Astrocyte (in vitro differentiated cells and primary cell): ENCODE results near the gene AHDC1. TPM values are rescaled to one million over a fixed set of nuclear protein-coding genes. Genes with fewer than 3 reads are reported as not detected.

ENCODE experiments used
- DNase-seq: peaks from one replicate; pipeline ENCODE4 v3.0.0-alpha.2; 2010; ENCODE audit warnings: low read depth
- FAIRE-seq: peaks from 2 replicates; lab custom pipeline; 2011; peaks lifted over from hg19 to GRCh38; lab: Jason Lieb, UNC
- H2AFZ ChIP-seq: 2 replicates; pipeline ENCODE4 v1.6.0; 2012; ENCODE audit warnings: low read depth, low read length, inconsistent platforms
- H3K27ac ChIP-seq: 2 replicates; pipeline ENCODE4 v1.5.1; 2011; ENCODE audit warnings: low read depth, low read length, inconsistent platforms
- H3K27me3 ChIP-seq: 2 replicates; pipeline ENCODE4 v1.6.0; 2011; ENCODE audit warnings: low read length, inconsistent platforms; ENCODE audit not compliant: insufficient read depth
- H3K36me3 ChIP-seq: 2 replicates; pipeline ENCODE4 v1.5.1; 2011; ENCODE audit warnings: low read length, inconsistent platforms; ENCODE audit not compliant: insufficient read depth
- H3K4me1 ChIP-seq: 2 replicates; pipeline ENCODE4 v1.5.1; 2011; ENCODE audit warnings: low read length, inconsistent platforms; ENCODE audit not compliant: insufficient read depth
- H3K4me2 ChIP-seq: 2 replicates; pipeline ENCODE4 v1.6.0; 2012; ENCODE audit warnings: low read length, inconsistent platforms
- H3K4me3 ChIP-seq: 2 replicates; pipeline ENCODE4 v1.5.1; 2011; ENCODE audit warnings: low read depth, mild to moderate bottlenecking, low read length, inconsistent platforms; ENCODE audit not compliant: insufficient read depth
- H3K79me2 ChIP-seq: 2 replicates; pipeline ENCODE4 v1.6.0; 2012; ENCODE audit warnings: mild to moderate bottlenecking, low read length, inconsistent platforms; ENCODE audit not compliant: insufficient read depth
- H3K9ac ChIP-seq: 2 replicates; pipeline ENCODE4 v1.6.0; 2012; ENCODE audit warnings: mild to moderate bottlenecking, low read length, inconsistent platforms
- H3K9me3 ChIP-seq: 2 replicates; pipeline ENCODE4 v1.5.1; 2012; ENCODE audit warnings: low read depth, mild to moderate bottlenecking, low read length, inconsistent platforms; ENCODE audit not compliant: insufficient read depth
- H4K20me1 ChIP-seq: 2 replicates; pipeline ENCODE4 v1.6.0; 2012; ENCODE audit warnings: low read length, inconsistent platforms; ENCODE audit not compliant: insufficient read depth
- H3K27ac Mint-ChIP-seq: one replicate; pipeline ENCODE4 v1.8.0; 2021; ENCODE audit warnings: mild to moderate bottlenecking, mixed read lengths; ENCODE audit not compliant: unreplicated experiment
- H3K27me3 Mint-ChIP-seq: one replicate; pipeline ENCODE4 v1.8.0; 2021; ENCODE audit warnings: low read depth, mixed read lengths; ENCODE audit not compliant: unreplicated experiment
- H3K36me3 Mint-ChIP-seq: one replicate; pipeline ENCODE4 v1.8.0; 2021; ENCODE audit warnings: low read depth, mixed read lengths; ENCODE audit not compliant: unreplicated experiment
- H3K4me1 Mint-ChIP-seq: one replicate; pipeline ENCODE4 v1.8.0; 2021; ENCODE audit warnings: low read depth, mixed read lengths; ENCODE audit not compliant: unreplicated experiment
- H3K4me3 Mint-ChIP-seq: one replicate; pipeline ENCODE4 v1.8.0; 2021; ENCODE audit warnings: mild to moderate bottlenecking, moderate library complexity, mixed read lengths; ENCODE audit not compliant: unreplicated experiment
- H3K9me3 Mint-ChIP-seq: one replicate; pipeline ENCODE4 v1.8.0; 2021; ENCODE audit warnings: mild to moderate bottlenecking, mixed read lengths; ENCODE audit not compliant: unreplicated experiment
- CTCF ChIP-seq: IDR thresholded peaks from 2 replicates; pipeline ENCODE4 v1.5.1; 2011; ENCODE audit warnings: low read depth, mild to moderate bottlenecking, inconsistent platforms, low read length, moderate library complexity; ENCODE audit not compliant: insufficient read depth
- EZH2 ChIP-seq: IDR thresholded peaks from 2 replicates; pipeline ENCODE4 v1.6.1; 2012; ENCODE audit warnings: mild to moderate bottlenecking, low read length, inconsistent platforms; ENCODE audit not compliant: insufficient read depth
- total RNA-seq: library from RNA; stranded (reverse); gene quantifications from 2 replicates; pipeline ENCODE4 v1.2.1, GENCODE V29; 2021

The AHDC1 gene
- total RNA-seq, 1 donor from 2014 or later = 75.7 TPM

GRCh38 chr1:27491748-27492700 lies 111.9 kb downstream of the AHDC1 start:
- Histone ChIP-seq H3K4me2 (no peak overlapping the region), H3K9ac (no peak overlapping the region), H3K36me3 (no peaks in the 10 kb centered on the region), H3K4me1 (peaks cover 13% of the 10 kb centered on the region), H4K20me1 (peaks cover 13% of the 10 kb centered on the region), H2AFZ (peak overlapping the region; percentile 57), H3K27me3 (no peaks in the 10 kb centered on the region), H3K79me2 (peaks cover 24% of the 10 kb centered on the region), H3K9me3 (no peaks in the 10 kb centered on the region), H3K4me3 (no peak overlapping the region), H3K27ac (no peak overlapping the region)
- no peak overlapping the region for H3K27ac Mint-ChIP-seq
- no peak for FAIRE-seq
- peak; percentile 18 for DNase-seq
- peaks cover 17% of the 10 kb centered on the region for H3K4me1 Mint-ChIP-seq
- TF ChIP-seq EZH2 = no peak
- no peaks in the 10 kb centered on the region for H3K9me3 Mint-ChIP-seq
- H3K27me3 Mint-ChIP-seq = no peaks in the 10 kb centered on the region
- no peak overlapping the region for H3K4me3 Mint-ChIP-seq
- H3K36me3 Mint-ChIP-seq = no peaks in the 10 kb centered on the region

GRCh38 chr1:27489973-27490741 lies 113.8 kb downstream of the AHDC1 start, which contains the start of gene WASF2:
WASF2 (minus strand) TSS chr1:27490167; CDS start chr1:27428890, 61,277 bp downstream.
- Mint-ChIP-seq H3K27ac (peak within 1 kb of the TSS; percentile 100), H3K4me1 (peaks cover 12% of the 10 kb centered on the region), H3K9me3 (no peaks in the 10 kb centered on the region), H3K27me3 (no peaks in the 10 kb centered on the region), H3K4me3 (peak within 1 kb of the TSS; percentile 90), H3K36me3 (no peaks in the 10 kb centered on the region)
- peaks cover 26% of the 10 kb centered on the region for H4K20me1 ChIP-seq
- peak within 1 kb of the TSS; percentile 99 for H3K27ac ChIP-seq
- peak within 1 kb of the TSS; percentile 99 for H3K4me3 ChIP-seq
- H3K9ac ChIP-seq = peak within 1 kb of the TSS; percentile 94
- peak within 1 kb of the TSS; percentile 77 for H2AFZ ChIP-seq
- H3K79me2 ChIP-seq = peaks cover 39% of the 10 kb centered on the region
- DNase-seq (peak; percentile 92), FAIRE-seq (peak; percentile 52)
- TF ChIP-seq EZH2 (no peak), CTCF (no peak)
- no peaks in the 10 kb centered on the region for H3K27me3 ChIP-seq
- no peaks in the 10 kb centered on the region for H3K9me3 ChIP-seq
- no peaks in the 10 kb centered on the region for H3K36me3 ChIP-seq
- peaks cover 10% of the 10 kb centered on the region for H3K4me1 ChIP-seq
- H3K4me2 ChIP-seq = peak within 1 kb of the TSS; percentile 86

GRCh38 chr1:27489501-27489972 lies 114.4 kb downstream of the AHDC1 start:
- Mint-ChIP-seq H3K4me1 (peaks cover 12% of the 10 kb centered on the region), H3K9me3 (no peaks in the 10 kb centered on the region), H3K36me3 (no peaks in the 10 kb centered on the region), H3K4me3 (peak overlapping the region; percentile 90), H3K27ac (peak overlapping the region; percentile 21), H3K27me3 (no peaks in the 10 kb centered on the region)
- Histone ChIP-seq H3K4me2 (peak overlapping the region; percentile 86), H3K4me1 (peaks cover 10% of the 10 kb centered on the region), H3K9me3 (no peaks in the 10 kb centered on the region), H3K9ac (peak overlapping the region; percentile 94), H3K27me3 (no peaks in the 10 kb centered on the region), H3K4me3 (peak overlapping the region; percentile 99), H2AFZ (peak overlapping the region; percentile 71), H3K27ac (peak overlapping the region; percentile 99), H4K20me1 (peaks cover 31% of the 10 kb centered on the region), H3K36me3 (no peaks in the 10 kb centered on the region), H3K79me2 (peaks cover 45% of the 10 kb centered on the region)
- DNase-seq = peak; percentile 41
- TF ChIP-seq CTCF (no peak), EZH2 (no peak)
- no peak for FAIRE-seq
